CD4-positive, alpha-beta T cell treated with Interleukin-4 for 4 hours (primary cell): ENCODE results near the gene ZNF780A.
A peak's percentile ranks its signal among the peaks of the same experiment; 100 is the strongest.
"Not testable (repeated sequence)": the region's sequence is repeated elsewhere in the genome, so short reads cannot be mapped to it uniquely, and the experiment has no call there.

Experiments
- DNase-seq: peaks from one replicate; pipeline ENCODE4 v3.0.0-alpha.2; 2020

Gene ZNF780A

GRCh38 chr19:40090241-40091204, at the start of gene ZNF780A:
Gene ZNF780A (minus strand): TSS chr19:40090943. CDS start chr19:40084753, 6,190 bp downstream.
- peak; percentile 74 for DNase-seq

GRCh38 chr19:40139533-40140287, 49.0 kb upstream of the ZNF780A start:
- DNase-seq: peak; percentile 64

- DNase-seq: no peak
Measured at GRCh38 chr19:40136818-40137217, 46.1 kb upstream of the ZNF780A start.

- no peak for DNase-seq
Measured at GRCh38 chr19:40134866-40135265, 44.1 kb upstream of the ZNF780A start.

- DNase-seq: no peak
Measured at GRCh38 chr19:40133491-40133890, 42.7 kb upstream of the ZNF780A start.

GRCh38 chr19:40130013-40130412, 39.3 kb upstream of the ZNF780A start:
- DNase-seq: no peak

- no peak for DNase-seq
Measured at GRCh38 chr19:40129425-40129824, 38.7 kb upstream of the ZNF780A start.

GRCh38 chr19:40128991-40129390, 38.2 kb upstream of the ZNF780A start:
- DNase-seq: no peak

GRCh38 chr19:40119380-40119779, 28.6 kb upstream of the ZNF780A start:
- DNase-seq: no peak

GRCh38 chr19:40118638-40119037, 27.9 kb upstream of the ZNF780A start:
- DNase-seq: not testable (repeated sequence)

- DNase-seq: no peak
Measured at GRCh38 chr19:40116075-40116474, 25.3 kb upstream of the ZNF780A start.

- DNase-seq: not testable (repeated sequence)
Measured at GRCh38 chr19:40114119-40114518, 23.4 kb upstream of the ZNF780A start.

- DNase-seq: not testable (repeated sequence)
Measured at GRCh38 chr19:40112271-40112670, 21.5 kb upstream of the ZNF780A start.

- DNase-seq: no peak
Measured at GRCh38 chr19:40110570-40110969, 19.8 kb upstream of the ZNF780A start.

- no peak for DNase-seq
Measured at GRCh38 chr19:40104754-40105153, 14.0 kb upstream of the ZNF780A start.

GRCh38 chr19:40103600-40103999, 12.9 kb upstream of the ZNF780A start:
- DNase-seq: no peak

GRCh38 chr19:40101813-40102212, 11.1 kb upstream of the ZNF780A start:
- DNase-seq: no peak

GRCh38 chr19:40093416-40093815, 2.7 kb upstream of the ZNF780A start:
- no peak for DNase-seq

- DNase-seq: no peak
Measured at GRCh38 chr19:40091205-40092129, 724 bp upstream of the ZNF780A start.

- no peak for DNase-seq
Measured at GRCh38 chr19:40089462-40089861, 1.3 kb downstream of the ZNF780A start.

- DNase-seq: no peak
Measured at GRCh38 chr19:40088299-40089047, 2.3 kb downstream of the ZNF780A start.

GRCh38 chr19:40084948-40085347, 5.8 kb downstream of the ZNF780A start:
- no peak for DNase-seq
